HG03066 (cell line): ENCODE data around the gene MOXD1.

Experiments used
- ATAC-seq: cut with Tn5 transposase; IDR thresholded peaks from one replicate; pipeline ENCODE4 v1.9.1; 2021; ENCODE audit warnings: low read depth; ENCODE audit not compliant: unreplicated experiment

MOXD1 gene

DNA sequence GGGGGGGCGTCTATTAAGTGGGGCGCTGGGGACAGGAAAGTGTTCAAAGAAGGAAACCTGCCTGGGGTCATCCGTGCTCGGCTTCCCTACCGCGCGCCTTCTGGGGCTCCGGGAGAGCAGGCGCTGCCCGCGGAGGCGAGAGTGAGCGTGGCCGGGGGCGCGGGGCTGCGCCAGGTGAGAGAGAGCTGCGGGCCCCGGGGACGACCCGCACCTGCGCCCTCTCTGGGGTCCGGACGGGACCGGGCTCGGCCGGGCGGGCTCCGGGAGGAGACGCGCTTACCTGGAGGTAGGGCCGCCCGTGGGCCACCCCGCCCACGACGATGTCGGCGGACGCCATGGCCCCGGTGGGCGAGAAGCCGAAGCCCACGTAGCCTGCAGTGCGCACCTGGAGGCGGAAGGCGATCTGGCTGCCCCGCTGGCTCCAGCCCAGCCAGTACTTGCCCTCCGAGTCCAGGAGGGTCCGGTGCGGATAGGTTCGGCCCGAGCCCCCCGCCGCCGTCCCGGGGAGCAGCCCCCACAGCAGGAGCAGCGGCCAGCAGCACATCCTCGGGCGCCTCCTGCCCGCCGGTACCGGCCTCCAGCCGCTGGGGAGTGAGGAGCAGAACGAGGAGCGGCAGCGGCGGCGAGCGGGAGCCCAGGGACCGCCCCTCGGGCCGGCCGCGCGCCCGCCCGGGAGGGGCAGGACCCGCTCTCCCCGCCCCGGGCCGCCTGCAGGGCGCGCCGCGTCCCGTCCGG is at the start of gene MOXD1:
TSS of gene MOXD1 (minus strand) at position 593 of the 735 bp plus-strand sequence. CDS start at position 544, 49 bp downstream.
- peak; percentile 55 for ATAC-seq

DNA sequence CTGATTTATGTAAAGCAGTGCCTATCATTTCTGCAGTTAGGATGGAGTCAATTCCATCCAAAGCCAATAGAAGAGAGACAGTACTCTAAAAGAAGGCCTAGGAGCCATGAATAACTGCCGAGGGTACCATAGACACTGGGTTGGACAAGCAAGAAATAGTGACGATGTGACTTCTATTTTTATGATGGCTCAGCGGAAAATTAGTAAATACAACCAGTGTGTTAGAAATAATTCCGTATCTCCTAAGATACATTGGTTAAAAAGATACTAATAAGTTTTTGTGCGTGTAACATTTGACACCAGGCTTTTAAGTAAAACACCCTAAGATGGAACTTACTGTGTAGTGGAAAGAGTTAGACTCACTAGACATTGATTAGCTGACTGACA is 45.6 kb upstream of the MOXD1 start:
- ATAC-seq = no peak

DNA sequence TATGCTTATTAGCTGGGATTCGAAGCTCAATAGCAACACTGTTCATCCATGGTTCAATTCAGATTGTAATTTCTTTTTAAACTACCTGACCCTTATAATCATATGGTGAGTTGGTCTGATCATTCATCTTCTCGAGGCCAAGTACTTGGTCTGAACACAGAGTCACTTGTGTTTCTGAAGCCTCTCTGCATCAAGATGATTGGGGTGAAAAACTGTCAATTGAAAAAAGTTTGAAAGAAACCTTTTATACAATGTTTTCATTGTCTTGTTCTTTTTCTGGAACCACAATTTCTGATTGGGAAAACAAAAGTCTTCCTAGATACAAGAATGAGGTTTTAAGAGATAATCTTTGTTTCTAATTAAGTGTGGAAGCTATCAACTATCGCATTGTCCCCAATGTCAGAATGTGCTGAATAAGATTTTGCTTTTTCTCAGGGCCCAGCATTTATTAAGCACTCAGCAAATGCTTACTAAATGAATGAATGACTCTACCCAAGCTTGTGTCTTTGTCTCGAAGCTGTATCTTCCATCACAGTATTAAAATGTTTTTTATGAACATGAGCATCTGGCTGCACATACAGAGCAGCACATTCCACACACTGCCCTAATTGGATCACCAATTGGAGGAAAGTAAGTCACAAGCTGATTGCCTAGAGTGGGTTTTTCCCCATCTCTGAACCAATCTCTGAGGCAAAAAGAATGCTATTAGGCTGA is 45.0 kb upstream of the MOXD1 start:
- no peak for ATAC-seq

DNA sequence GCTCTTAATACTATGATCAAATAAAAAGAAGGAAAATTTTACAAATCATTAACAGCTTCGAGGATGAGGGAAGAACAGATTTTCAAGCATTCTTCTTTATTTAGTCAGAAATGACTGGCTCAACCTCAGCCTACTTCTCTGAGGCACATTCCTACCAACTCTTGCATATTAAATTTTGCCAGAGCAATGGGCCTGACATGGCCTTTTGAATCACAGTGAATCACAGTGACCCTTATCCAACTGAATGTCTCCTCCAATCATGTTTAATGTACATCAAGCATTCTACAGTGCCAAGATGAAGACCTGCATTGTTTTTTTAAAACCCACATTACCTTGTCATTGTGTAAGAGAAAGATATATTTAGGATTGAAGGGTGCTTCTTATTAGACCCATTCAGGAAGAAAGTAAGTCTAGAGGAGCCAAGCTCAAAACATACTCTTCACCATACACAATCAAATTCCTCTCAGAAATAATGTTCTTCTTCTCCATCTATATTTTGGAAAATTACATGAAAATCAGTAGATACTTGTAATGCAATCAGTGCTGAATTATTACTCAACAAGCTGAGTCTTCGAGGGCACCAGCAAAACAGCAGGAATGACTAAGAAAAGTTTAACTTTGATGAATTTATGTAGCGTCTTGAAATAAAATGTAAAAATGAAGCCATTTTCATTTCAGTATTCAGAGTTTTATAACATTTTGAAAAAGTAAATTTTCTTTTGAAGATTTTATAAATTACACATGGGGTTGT is 44.1 kb upstream of the MOXD1 start:
- no peak for ATAC-seq

DNA sequence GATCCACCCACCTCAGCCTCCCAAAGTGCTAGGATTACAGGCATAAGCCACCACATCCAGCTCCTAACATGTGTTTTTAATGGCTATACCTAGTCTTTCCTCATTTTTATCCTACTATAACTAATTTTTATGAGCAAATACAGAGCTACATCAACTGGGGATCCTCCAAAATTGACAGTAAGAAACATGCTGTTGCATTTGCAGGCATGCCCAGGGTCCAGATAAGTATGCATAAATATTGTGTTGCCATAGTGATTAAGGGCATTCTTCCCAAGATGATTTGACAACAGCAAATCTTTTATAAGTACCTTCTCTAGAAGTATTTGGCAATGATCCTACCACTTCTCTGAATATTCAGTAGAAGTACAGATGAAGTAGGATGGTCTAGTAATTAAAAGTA is 41.9 kb upstream of the MOXD1 start:
- ATAC-seq = no peak

DNA sequence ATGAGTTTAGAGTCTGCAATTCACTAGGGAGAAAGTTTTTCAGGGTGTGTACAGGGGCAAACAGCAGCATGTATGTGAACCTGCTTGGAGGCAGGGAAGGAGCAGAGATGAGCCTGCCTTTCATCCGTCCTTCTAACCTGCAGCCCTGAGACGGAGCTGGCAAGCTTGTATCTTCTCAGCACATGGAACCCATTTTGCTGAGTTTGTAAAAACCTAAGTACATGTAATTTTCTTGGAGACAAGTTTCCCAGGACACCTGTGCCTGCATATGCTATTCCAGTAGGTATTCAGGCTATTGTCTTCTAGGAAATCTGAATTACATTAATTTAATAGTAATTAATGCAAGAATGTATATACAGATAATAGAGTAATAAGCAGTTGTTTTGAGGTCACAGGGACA is 28.8 kb upstream of the MOXD1 start:
- ATAC-seq = no peak

DNA sequence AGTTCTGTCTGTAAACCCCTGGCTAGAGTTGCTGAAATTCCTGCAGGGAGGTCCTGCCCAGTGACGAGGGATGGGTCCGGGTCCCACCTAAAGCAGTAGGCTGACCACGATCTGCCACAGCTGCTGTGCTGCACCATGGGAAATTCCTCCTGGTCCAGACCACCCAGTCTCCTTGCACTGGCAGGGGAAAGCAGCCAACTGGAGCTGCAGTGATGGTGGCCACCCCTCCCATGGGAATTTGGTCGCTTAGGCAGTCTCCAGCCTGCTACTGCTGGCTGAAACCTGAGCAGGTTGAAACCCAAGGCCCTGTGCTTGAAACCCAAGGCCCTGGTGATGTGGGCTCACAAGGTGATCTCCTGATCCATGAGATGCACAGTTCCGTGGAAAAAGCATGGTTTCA is 23.9 kb upstream of the MOXD1 start:
- no peak for ATAC-seq

DNA sequence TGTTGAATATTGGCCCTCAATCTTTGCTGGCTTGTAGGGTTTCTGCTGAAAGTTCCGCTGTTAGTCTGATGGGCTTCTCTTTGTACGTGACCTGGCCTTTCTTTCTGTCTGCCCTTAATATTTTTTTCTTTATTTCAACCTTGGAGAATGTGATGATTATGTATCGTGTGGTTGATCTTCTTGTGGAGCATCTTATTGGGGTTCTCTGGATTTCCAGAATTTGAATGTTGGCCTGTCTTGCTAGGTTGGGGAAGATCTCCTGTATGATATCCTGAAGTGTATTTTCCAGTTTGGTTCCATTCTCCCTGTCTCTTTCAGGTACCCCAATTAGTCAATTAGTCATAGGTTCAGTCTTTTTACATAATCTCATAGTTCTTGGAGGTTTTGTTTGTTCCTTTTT is 22.6 kb upstream of the MOXD1 start:
- ATAC-seq = no peak

DNA sequence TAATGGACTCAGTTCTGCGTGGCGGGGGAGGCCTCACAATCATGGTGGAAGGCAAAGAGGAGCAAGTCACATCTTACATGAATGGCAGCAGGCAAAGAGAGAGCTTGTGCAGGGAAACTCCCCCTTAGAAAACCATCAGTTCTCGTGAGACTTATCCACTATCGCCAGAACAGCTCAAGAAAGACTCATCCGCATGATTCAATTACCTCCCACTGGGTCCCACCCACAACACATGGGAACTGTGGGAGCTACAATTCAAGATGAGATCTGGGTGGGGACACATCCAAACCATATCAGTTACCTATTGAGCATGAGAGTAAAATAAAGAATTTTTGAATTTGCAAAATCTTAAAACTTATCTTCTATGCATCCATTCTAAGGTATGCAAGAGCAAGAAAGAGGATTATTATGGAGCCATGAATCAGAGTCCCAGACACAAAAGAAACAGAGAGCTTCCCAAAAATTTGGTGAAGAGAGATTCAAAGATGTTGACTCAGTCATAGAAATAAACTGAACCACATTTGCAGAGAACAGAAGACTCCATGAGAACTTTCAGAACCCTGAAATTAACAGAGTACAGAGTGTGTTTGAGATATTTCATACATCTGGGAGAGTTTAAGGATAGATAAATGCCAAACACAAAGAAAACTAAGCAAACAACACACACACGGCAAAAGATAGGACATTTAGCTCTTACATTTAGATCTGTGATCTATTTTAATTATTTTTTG is 17.1 kb upstream of the MOXD1 start:
- ATAC-seq = no peak

DNA sequence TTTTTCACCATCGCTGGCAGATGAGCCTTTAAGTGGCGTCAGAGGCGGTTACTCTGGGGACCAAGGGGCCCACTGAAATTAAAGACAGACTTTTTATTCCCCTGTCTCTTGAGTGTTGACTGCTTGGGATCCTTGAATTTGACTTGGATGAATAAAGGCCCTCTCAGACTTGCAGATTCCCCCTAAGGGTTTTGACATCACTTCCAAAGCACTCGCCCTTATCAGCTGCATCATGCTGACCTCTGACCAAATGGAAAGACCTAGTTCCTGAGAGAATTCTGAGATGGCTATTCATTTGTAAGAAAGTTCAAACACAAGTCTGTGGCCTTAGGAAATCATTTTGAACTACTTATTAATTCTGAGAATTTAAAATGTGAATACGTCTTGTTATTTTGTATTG is 13.5 kb upstream of the MOXD1 start:
- ATAC-seq = no peak

DNA sequence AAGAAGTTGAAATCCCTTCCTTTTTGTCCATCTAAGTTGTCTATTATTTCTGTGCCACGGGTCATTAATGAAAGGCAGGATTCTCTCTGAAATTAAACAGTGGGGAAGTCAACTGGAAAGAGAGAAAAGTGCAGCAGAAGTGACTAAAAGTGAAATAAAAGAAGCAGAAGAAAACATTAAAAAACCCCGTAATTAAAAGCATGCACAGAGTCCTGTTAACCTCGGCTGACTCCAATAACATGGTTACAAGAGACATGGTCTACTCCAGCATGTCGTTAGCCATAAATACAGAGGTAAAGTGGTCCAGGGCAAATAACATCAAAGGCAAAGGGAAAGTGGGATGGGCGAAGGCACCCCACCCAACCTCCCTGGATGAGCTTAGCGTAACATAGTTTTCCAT is 13.0 kb upstream of the MOXD1 start:
- ATAC-seq = no peak

DNA sequence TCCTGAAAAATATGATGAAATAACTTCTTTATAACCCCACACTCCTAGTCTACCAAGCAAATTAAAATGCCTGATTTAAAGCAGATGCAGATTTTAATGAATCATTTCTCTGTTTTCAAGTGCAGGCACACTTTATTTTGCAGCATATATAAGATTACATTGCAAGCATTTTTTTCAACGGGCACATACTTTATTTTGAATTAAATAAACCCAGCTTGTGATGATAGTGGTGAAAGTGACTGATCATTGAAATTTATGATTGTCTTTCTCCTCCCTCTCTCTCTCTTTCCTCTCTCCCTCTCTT is 12.2 kb upstream of the MOXD1 start:
- ATAC-seq = no peak

DNA sequence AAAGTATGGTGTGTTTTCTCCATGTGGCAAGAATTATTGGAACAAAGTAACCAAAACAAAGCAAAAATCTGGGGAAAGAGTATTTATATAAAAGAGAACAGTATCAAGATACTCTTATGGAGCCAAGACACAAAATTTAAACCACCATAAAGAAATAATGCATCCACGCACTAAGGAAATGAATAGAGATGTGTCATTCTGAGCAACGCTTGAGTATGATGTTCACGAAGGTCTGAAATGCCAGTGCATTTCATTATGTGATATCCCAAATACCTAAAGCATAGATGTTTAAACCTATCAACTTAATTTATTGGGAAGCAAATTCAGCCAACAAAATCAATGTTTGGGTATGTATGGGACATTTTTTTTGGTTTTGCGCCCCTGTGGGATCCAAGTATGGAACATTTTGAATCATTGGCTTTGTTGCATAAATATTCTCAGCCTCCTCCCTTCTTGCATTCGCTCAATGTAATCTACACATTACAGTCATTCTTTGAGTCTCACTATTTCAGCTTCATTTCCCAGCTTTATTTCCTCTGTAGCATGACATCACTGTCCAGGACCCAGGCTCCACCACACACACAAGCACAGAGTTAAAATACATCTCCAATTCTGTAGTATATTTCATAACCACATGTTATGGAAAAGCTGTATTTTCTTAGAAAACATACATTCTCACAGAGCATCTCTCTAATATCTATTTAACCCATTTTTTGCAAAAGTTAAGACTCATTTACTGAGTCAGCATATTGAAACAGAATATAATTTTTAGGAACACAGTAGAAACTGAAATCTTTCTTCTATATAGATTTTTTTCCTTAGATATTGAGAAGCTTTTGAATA is 11.6 kb upstream of the MOXD1 start:
- ATAC-seq = no peak

DNA sequence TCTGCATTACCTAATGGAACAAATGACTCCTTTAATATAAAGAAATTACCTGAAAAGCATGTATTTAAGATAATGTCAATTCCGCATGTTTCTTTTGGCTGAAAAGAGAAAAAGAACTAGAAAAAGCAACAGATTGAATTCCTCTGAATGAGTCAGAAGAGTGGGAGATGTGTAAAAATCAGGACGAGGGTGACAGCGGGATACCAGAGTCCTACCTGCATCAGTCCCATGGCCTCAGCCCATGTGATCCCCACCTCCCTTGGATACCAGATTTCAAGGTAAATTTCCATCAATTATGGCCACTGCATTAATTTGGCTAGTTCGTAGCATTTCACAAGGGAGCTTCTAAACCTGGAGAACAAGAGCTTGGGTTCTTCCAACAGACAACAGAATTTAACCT is 10.0 kb upstream of the MOXD1 start:
- no peak for ATAC-seq

DNA sequence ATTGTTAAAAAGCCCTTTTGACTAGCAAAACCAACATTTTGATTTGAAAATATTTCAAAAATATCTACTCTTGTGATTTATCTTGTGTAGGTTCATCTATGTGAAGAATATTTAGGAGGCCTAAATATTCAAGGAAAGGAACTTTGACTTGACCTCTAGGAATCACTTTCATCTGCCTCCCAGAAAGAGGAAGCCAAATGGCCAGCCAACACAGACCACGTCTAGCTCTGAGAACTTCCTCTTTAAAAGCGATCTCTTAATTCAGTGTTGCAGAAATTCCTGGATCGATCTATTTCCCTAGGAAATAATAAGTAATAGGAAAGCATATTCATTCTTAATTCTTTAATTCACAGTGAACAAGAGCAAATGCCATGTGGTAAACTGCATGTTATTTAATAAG is 9.6 kb upstream of the MOXD1 start:
- no peak for ATAC-seq

DNA sequence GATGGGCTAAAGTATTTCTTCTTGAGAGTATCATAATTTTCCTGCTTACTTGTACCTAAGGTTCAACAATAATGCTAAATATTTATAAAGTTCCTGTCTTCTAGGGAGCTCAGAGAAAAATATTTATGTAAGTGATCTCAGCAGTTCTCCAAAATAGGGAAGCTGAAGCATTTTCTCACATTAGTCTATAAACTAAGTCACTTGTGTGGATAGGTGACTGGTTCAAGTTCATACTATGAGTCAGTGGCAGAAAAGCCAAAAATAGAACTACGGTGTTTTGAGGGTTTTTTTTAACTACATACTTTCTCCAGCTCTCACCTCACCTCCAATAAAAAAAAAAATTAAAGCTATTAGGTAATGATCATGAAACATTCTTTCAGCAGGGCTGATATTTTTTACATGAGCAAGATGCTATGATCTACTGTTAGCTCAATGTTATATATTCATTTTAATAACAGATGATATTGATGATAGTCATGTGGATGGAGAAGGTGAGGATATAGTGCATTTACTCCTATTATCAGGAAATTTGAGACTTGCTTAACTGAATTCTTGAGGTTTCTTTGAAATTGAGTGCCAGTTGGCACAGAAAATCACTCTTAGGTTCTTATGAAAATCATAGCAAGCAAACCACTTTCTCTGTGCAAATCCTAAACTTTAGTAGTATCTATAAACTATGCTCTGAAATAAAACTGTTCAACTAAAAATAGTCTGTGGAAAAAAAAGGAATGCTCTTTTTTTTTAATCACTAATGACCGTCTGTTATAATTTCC is 4.1 kb upstream of the MOXD1 start:
- ATAC-seq = peak; percentile 43

DNA sequence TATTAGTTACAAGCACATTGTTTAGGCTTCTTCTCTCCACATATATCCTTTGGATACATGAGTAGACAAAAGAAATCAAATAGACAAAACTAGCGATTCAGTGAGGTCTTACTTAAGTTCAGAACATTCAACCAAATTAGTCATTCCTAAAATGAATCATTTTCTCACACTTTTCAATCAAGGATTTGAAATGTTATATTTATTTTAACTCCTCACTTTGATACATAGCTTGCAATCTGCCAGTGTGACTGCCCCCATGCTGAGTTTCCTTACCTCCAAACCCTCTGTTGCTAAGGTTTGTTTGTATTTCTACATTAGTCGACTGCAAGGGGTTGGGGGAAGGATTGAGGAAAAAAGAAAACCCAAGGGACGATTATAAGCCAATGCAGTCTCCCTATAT is 3.5 kb upstream of the MOXD1 start:
- peak; percentile 1 for ATAC-seq

DNA sequence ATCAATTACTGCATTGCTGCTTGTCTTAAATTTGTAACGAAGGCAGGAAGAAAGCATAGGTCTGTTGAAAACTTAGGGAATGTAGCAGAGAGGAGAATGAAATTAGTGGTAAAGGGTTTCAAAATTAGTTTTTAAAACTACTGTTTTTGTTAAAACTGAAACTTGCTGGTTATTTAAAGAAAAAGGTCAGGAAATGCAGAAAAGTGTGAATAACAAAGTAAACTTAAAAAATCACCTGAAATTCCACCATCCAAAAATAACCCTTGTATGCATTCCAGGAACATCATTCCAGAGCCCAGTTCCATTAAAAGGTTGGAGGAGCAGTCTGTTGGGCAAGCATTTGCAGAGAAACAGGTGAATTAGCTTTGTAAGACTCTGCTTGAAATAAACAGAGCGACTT is 3.1 kb upstream of the MOXD1 start:
- ATAC-seq = no peak

DNA sequence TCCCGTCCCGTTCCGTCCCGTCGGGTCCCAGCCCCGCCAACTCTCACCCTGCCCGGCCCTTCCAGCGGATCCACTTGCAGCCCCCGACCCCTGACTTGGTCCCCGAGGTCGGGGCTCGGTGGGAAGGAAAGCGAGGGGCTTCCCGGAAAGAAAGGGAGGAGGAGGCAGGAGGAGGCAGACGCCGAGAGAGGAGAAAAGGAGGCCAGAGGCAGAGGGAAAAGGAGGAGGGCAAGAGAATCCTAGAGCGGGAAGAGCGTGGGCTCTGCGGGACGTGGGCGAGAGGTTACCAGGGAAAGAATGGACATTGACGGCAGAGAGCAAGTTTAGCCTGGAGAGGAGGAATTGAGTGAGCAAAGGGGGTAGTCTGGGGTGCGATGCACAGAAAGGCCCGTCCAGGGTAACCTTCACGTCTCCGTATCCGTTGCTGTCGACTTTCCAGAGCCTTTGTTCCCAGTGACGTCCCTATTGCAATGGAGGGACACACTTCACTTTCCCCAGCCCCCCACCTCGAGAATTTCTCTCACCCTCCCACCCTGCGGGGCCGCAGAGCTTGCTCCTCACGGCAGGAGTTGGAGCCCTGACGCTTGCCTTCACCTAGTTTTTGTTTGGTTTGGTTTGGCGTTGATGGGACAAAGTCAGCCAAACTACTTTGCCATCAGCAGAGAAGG is 477 bp upstream of the MOXD1 start:
- ATAC-seq = no peak
